Measurements from ENCODE around the gene CSK. TPM values are rescaled to one million over a fixed set of nuclear protein-coding genes. Genes with fewer than 3 reads are reported as not detected.
"Not testable (repeated sequence)": the region's sequence is repeated elsewhere in the genome, so short reads cannot be mapped to it uniquely, and the experiment has no call there.

The CSK gene
- total RNA-seq, 1 experiment from 2014 or later = 22.7 TPM

DNA sequence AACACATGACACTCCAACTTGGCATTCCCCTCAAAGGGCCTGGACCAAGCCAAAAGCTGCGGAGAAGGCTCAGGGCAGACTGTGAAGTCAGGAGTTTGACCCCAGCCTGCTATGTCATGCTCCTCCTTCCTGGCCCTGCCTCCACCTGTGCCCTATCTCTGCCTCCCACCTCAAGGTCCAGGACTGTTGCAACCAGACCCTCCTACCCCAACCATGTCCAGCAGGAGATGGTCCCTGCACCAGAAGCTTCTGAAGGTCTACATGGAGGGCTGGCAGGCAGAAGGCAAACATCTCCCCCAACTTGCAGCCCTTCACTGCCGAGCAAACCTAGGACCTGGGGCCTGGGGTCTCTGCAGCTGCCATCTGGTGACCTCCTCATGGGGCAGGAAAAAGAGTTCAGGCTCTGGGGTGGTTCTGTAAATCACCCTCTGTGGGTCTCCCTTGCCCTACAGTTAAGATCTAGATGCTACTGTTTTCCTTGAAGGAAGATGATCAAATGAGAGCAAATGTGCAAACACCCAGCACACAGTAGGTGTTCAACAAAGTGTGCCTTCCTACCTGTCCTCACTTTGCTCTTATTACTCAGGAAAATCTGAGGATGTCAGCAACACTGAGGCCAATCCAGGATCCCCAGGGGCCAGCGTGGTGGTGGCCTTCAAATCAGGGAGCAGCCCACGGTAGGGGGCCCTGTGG, 11.5 kb upstream of the CSK start:
- DNase-seq (ENCODE audit: low spot score) = no peak

- no peak for DNase-seq (ENCODE audit: low spot score)
Measured at GRCh38 chr15:74773329-74773728, 8.6 kb upstream of the CSK start.

DNA sequence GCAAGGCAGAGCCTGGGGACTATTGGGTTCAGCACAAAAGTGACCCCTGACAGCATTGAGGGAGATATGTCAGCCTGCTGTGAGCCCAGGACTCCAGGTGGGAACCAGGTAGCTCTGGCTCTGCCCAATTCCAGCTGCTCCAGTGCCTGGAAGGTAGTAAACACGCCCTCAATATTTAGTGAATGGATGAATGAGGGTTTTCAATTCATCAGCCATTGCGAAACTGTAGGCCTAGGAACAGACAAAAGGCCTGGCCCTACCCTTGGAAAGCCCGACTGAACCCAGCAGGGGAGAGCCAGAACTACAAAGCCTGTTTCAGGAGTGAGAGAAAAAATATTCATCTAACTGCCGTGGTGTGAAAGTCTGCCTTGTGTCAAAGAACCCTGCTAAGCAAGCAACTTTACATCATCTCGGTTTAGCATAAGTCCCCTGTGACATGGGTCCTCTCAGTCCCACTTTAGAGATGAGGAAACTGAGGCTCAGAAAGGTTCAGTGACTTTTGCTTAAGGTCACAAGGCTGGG, 8.1 kb upstream of the CSK start:
- no peak for DNase-seq (ENCODE audit: low spot score)

GRCh38 chr15:74775132-74775562, 6.7 kb upstream of the CSK start:
- DNase-seq (ENCODE audit: low spot score) = no peak

- DNase-seq (ENCODE audit: low spot score) = no peak
Measured at GRCh38 chr15:74775894-74776293, 6.0 kb upstream of the CSK start.

- no peak for DNase-seq (ENCODE audit: low spot score)
Measured at GRCh38 chr15:74776821-74777768, 4.8 kb upstream of the CSK start.

DNA sequence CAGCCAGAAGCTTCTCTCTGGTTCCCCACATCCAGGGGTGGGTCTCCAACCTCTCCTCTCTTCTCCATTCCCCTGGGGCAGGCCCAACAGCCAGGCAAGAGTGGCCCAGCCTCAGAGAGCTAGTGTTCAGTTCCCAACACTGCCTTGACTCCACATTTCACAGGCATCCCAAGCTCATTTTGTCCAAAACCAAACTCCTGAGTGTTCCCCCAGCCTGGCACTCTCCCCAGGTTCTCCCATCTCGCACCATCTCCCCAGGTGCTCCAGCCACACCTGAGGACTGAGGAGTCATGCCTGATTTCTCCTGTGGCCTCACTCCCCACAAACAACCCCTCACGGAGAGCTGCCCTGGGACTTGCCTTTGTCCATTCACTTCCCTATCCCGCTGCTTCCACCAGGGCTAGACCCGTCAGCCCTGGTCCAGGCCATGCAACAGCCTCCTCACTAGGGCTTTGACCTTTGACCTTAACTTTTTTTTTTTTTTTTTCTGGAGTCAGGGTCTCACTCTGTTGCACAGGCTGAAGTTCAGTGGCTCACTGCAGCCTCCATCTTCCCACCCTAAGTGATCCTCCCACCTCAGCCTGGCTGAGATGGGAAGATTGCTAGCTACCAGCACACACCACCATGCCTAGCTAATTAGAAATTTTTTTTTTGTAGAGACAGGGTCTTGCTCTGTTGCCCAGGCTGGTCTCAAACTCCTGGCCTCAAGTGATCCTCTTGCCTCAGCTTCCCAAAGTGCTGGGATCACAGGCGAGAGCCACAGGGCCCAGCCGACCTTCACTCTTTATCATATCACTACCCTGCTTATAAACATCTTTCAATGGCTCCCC, 3.9 kb upstream of the CSK start:
- no peak for DNase-seq (ENCODE audit: low spot score)

DNA sequence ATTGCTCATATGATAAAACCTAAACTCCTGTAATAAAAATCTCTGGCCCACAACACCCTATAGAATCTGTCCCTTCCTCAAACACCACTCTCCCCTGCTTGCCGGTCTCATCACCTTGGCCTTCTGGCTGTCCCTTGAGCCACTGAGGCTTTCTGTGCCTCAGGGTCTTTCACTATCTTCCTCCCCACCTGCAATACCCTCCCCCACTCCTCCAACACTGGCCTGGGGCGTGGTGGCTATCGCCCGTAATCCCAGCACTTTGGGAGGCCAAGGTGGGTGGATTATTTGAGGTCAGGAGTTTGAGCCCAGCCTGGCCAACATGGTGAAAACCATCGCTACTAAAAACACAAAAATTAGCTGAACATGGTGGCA, 3.3 kb upstream of the CSK start:
- DNase-seq (ENCODE audit: low spot score) = no peak

DNA sequence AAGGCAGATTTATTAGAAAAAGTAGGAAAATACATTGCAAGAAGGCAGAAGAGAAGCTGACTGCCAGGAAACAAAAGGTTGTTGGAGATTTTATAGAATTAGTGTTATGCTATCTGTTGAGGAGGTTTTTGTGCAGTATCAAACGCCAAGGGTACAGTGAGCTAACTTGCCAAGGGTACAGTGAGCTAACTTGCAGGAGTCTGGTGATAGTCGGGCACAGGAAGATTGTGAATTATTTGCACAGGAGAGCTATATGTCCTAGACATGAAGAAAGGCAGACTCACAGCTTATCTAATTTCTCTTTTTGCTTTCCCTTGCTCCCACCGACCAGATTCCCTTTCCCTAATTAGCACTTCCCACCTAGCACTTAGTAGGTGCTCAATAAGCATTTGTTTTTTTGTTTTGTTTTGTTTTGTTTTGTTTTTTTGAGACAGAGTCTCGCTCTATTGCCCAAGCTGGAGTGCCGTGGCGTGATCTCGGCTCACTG, 2.7 kb upstream of the CSK start:
- no peak for DNase-seq (ENCODE audit: low spot score)

GRCh38 chr15:74780523-74781430, 1.1 kb upstream of the CSK start:
- no peak for DNase-seq (ENCODE audit: low spot score)

DNA sequence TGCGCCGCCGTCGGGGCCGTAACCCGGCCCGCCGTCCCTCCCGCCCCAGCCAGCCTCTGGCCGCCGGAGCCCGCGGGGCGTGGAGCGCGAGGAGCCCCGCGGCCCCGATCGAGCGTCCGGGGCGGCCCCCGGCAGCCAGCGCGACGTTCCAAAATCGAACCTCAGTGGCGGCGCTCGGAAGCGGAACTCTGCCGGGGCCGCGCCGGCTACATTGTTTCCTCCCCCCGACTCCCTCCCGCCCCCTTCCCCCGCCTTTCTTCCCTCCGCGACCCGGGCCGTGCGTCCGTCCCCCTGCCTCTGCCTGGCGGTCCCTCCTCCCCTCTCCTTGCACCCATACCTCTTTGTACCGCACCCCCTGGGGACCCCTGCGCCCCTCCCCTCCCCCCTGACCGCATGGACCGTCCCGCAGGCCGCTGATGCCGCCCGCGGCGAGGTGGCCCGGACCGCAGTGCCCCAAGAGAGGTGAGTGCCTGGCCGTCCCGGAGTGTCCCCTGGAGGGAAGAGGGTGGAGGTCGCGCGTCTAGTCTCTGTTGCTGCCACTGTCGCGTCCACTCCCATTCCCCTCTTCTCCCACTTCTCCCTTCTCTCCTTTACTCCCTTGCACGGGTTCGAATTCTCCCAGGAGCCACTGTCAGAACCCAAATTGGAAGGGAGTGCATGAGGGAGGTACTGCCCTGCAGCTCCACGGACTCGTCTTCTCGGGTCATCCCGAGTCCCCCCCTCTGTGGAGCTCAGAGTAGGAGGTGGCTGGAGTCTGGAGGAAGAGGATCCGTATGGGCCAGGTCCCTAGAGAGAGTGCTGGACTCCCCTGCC, 585 bp downstream of the CSK start:
- DNase-seq (ENCODE audit: low spot score) = no peak

- DNase-seq (ENCODE audit: low spot score) = no peak
Measured at GRCh38 chr15:74783072-74783807, 1.4 kb downstream of the CSK start.

GRCh38 chr15:74783808-74784175, 1.9 kb downstream of the CSK start:
- no peak for DNase-seq (ENCODE audit: low spot score)

DNA sequence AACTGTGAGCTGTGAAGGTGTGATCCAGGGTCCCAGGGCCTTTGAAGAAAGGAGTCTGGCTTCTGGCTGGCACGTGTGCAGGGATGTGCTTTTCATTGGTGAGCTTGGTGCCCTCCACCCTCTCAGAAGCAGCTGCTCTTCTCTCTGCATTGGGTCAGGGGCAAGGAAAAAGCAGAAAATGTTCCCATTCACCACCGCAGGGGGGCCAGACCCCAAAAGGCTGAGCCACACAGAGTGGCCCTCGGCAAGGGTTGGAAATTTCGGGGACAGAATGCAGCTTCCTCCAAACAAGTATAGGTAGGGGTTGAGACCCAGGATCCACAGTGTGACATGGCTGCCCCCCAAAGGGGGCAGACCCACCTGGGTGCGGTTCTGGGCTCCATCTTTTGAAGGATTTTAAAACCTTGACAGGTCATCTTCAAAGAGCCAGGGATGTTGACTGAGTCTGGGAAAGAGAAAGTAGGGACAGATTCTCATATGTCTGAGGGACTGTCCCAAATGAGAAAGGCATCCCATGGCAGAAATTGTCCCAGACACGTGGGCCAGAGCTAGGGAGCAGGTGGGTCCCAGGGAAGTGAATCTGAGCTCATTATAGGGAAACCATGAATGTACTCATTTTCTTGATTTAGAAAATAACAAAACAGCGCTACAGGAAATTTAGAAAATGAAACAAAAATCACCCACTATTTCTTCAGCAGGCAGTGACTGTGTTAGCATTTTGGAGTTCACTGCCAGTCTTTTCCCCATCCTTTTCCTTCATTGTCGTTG, 2.7 kb downstream of the CSK start:
- no peak for DNase-seq (ENCODE audit: low spot score)

- DNase-seq (ENCODE audit: low spot score) = no peak
Measured at GRCh38 chr15:74785194-74786032, 3.5 kb downstream of the CSK start.

- DNase-seq (ENCODE audit: low spot score) = not testable (repeated sequence)
Measured at GRCh38 chr15:74786081-74786480, 4.2 kb downstream of the CSK start.

DNA sequence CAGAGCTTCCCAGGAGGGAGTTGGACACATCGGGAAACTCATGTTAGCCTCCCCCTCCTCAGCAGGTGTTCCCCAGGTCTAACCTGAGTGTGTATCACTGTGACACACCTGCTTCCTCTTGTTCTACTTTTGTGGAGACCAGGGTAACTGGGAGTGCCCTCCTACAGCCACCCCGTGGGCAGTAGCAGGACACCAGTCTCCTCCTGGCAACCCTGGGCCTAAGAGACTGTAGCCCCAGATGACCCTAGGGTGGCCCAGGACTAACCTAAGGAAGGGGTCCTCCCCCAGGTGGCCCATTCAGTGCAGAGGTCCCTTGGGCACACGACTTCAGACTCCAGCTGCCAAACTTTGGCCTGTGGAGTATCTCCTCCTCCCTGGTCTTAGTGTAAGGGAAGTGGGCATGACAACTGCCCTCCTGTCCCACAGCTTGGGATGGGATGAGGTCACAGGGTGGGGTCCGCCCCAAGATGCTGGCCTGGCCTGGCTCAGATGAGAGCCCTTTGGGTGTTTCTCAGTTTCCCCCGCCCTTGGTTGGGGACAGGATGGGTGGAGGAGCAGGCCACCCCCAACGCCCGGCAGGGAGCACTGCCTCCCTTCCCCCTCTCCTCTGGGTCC, 4.8 kb downstream of the CSK start:
- no peak for DNase-seq (ENCODE audit: low spot score)

Measured in H4 (cell line).